PC-9 (cell line): ENCODE measurements around the gene SDK1. TPM values are rescaled to one million over a fixed set of nuclear protein-coding genes. Genes with fewer than 3 reads are reported as not detected.

Experiments
- BruUV-seq: library from RNA; stranded (reverse); fragments of 400-500 nt; replicated peaks from 2 replicates; lab custom pipeline; 2021; lab: Mats Ljungman, UMichigan
- CTCF ChIA-PET: fragments of 300-600 bp; sonication (Branson Sonifier 250); formaldehyde crosslinking; loops from one replicate; lab custom pipeline; 2022; ENCODE audit warnings: antibody characterized with exemption; lab: Charles Lee
- POLR2A ChIA-PET: fragments of 300-600 bp; sonication (Branson Sonifier 250); formaldehyde crosslinking; loops from one replicate; lab custom pipeline; 2022; ENCODE audit warnings: antibody characterized with exemption; ENCODE audit not compliant: unreplicated experiment; lab: Charles Lee
- DNase-seq, 2 experiments: peaks; one replicate each; pipeline versions ENCODE4 v3.0.0 to v3.0.0-alpha.2; 2015 to 2022; ENCODE audit warnings: mixed read lengths in 1 of 2
- H2AFZ ChIP-seq: fragments of 200-600 bp; sonication (generic); 2 replicates; pipeline ENCODE4 v1.8.1; 2017; ENCODE audit warnings: antibody characterized with exemption
- H3F3A ChIP-seq: fragments of 200-600 bp; sonication (generic); 2 replicates; pipeline ENCODE4 v1.8.1; 2017; ENCODE audit warnings: antibody characterized with exemption, mild to moderate bottlenecking, low read depth; ENCODE audit not compliant: insufficient read depth
- H3K27ac ChIP-seq: fragments of 200-600 bp; sonication (generic); 2 replicates; pipeline ENCODE4 v1.6.1; 2016; ENCODE audit warnings: mixed run types
- H3K27me3 ChIP-seq: fragments of 200-600 bp; sonication (generic); 2 replicates; pipeline ENCODE4 v1.6.1; 2016; ENCODE audit warnings: low read depth, mixed run types; ENCODE audit not compliant: insufficient read depth
- H3K36me3 ChIP-seq: fragments of 200-600 bp; sonication (generic); 2 replicates; pipeline ENCODE4 v1.6.1; 2016; ENCODE audit warnings: low read depth, mixed run types
- H3K4me1 ChIP-seq: fragments of 200-600 bp; sonication (generic); replicated peaks from 2 replicates; pipeline ENCODE4 v1.6.1; 2016; ENCODE audit warnings: mixed run types; ENCODE audit not compliant: insufficient read depth
- H3K4me2 ChIP-seq: fragments of 200-600 bp; sonication (generic); 2 replicates; pipeline ENCODE4 v1.6.1; 2017; ENCODE audit warnings: mixed run types
- H3K4me3 ChIP-seq: fragments of 200-600 bp; sonication (generic); 2 replicates; pipeline ENCODE4 v1.6.1; 2016; ENCODE audit warnings: mixed run types
- H3K79me2 ChIP-seq: fragments of 200-600 bp; sonication (generic); 2 replicates; pipeline ENCODE4 v1.6.1; 2017; ENCODE audit warnings: low read depth, mixed run types
- H3K9me2 ChIP-seq: fragments of 200-600 bp; sonication (generic); 2 replicates; pipeline ENCODE4 v1.8.1; 2017; ENCODE audit warnings: mild to moderate bottlenecking; ENCODE audit not compliant: insufficient read depth
- H3K9me3 ChIP-seq: fragments of 200-600 bp; sonication (generic); 2 replicates; pipeline ENCODE4 v1.8.1; 2016; ENCODE audit warnings: low read depth; ENCODE audit not compliant: insufficient read depth
- H4K20me1 ChIP-seq: fragments of 200-600 bp; sonication (generic); 2 replicates; pipeline ENCODE4 v1.8.1; 2017; ENCODE audit not compliant: insufficient read depth
- EZH2 ChIP-seq: fragments of 200-600 bp; sonication (generic); IDR thresholded peaks from 2 replicates; pipeline ENCODE4 v1.8.0; 2017; ENCODE audit warnings: antibody characterized with exemption, low read depth
- intact Hi-C: fragments of 100-400 bp; cut with micrococcal nuclease; formaldehyde crosslinking; loops from one replicate; pipeline ENCODE4 v1.10.0; 2022; ENCODE audit not compliant: unreplicated experiment
- total RNA-seq: library from RNA; stranded (reverse); gene quantifications from 2 replicates; pipeline ENCODE4 v1.2.3, GENCODE V29; 2021
- TF ChIP-seq, protein P1 (sequence below): fragments of 200-600 bp; sonication (generic); conservative IDR thresholded peaks from 2 replicates; pipeline ENCODE4 v1.6.1; 2017; ENCODE audit warnings: mixed run types, antibody characterized with exemption, mild to moderate bottlenecking, moderate library complexity

SDK1 gene
- total RNA-seq, 1 experiment from 2014 or later, result not detected

DNA sequence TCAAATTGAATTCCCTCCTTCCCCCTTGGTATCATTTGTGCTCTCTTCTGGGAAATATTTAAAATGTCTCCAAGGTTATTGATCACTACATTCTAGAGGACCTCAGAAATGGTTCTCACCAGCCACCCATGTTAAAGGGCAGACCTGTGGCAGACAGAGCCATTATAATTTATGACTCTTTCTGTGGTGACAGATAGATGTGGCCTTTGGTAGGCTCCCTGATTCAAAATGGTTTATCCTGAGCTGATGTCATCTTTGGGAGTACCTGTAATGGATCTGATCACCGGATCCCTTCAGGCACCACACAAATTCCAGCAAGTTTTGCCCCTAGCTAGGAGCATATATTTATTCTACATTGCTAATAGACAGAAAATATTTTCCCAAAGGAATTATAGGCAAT is 267.5 kb downstream of the SDK1 start:
- no TSS peak for BruUV-seq
- Histone ChIP-seq H3K9me2 (no peaks in the 10 kb centered on the region), H2AFZ (no peak overlapping the region), H3K9me3 (no peaks in the 10 kb centered on the region; the same call in 1 of the 2 replicates), H3K27ac (no peak overlapping the region), H4K20me1 (no peaks in the 10 kb centered on the region), H3K4me1 (no peaks in the 10 kb centered on the region), H3K36me3 (no peaks in the 10 kb centered on the region), H3K4me2 (no peak overlapping the region), H3K27me3 (peaks cover 80% of the 10 kb centered on the region), H3K79me2 (no peaks in the 10 kb centered on the region), H3K4me3 (no peak overlapping the region), H3F3A (no peaks in the 10 kb centered on the region)
- DNase-seq, result no peak
- TF ChIP-seq EZH2, result no peak
- TF ChIP-seq, protein P1, sequence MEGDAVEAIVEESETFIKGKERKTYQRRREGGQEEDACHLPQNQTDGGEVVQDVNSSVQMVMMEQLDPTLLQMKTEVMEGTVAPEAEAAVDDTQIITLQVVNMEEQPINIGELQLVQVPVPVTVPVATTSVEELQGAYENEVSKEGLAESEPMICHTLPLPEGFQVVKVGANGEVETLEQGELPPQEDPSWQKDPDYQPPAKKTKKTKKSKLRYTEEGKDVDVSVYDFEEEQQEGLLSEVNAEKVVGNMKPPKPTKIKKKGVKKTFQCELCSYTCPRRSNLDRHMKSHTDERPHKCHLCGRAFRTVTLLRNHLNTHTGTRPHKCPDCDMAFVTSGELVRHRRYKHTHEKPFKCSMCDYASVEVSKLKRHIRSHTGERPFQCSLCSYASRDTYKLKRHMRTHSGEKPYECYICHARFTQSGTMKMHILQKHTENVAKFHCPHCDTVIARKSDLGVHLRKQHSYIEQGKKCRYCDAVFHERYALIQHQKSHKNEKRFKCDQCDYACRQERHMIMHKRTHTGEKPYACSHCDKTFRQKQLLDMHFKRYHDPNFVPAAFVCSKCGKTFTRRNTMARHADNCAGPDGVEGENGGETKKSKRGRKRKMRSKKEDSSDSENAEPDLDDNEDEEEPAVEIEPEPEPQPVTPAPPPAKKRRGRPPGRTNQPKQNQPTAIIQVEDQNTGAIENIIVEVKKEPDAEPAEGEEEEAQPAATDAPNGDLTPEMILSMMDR, result no peak
- intact Hi-C loops, result no loop called here
- POLR2A ChIA-PET, result no interaction called here
- CTCF ChIA-PET, result no interaction called here

DNA sequence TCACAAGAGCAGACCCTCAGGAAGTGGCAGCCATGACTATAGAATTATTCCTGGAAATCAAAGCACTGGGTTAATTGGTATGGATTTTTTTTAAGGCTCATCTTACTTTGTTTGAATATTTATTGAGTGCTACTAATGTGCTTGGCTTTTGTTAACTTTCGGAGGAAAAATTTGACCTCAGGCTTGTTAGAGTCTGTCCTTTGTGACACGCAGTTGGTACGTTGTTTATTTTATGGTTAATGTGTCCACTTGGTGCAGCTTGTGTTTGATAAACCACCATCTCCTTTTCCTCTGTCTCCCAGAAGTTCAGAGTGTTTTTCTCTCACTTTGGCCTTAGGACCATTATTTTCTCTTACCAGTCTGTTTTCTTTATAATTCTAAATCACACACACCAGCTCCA is 268.6 kb downstream of the SDK1 start:
- CTCF ChIA-PET, result no interaction called here
- no peaks in the 10 kb centered on the region for H3K9me2 ChIP-seq
- H3K4me2 ChIP-seq, result no peak overlapping the region
- intact Hi-C loops, result no loop called here
- no peaks in the 10 kb centered on the region for H3K36me3 ChIP-seq
- H4K20me1 ChIP-seq, result no peaks in the 10 kb centered on the region
- BruUV-seq, result no TSS peak
- no peaks in the 10 kb centered on the region for H3F3A ChIP-seq
- POLR2A ChIA-PET, result no interaction called here
- no peak overlapping the region for H3K4me3 ChIP-seq
- H3K9me3 ChIP-seq, result no peaks in the 10 kb centered on the region; the same call in 1 of the 2 replicates
- H3K27me3 ChIP-seq, result peaks cover 90% of the 10 kb centered on the region
- no peak for DNase-seq
- H3K79me2 ChIP-seq, result no peaks in the 10 kb centered on the region
- H3K27ac ChIP-seq, result no peak overlapping the region
- H2AFZ ChIP-seq, result no peak overlapping the region
- H3K4me1 ChIP-seq, result no peaks in the 10 kb centered on the region
- TF ChIP-seq EZH2, result no peak
- TF ChIP-seq, protein P1, result no peak

DNA sequence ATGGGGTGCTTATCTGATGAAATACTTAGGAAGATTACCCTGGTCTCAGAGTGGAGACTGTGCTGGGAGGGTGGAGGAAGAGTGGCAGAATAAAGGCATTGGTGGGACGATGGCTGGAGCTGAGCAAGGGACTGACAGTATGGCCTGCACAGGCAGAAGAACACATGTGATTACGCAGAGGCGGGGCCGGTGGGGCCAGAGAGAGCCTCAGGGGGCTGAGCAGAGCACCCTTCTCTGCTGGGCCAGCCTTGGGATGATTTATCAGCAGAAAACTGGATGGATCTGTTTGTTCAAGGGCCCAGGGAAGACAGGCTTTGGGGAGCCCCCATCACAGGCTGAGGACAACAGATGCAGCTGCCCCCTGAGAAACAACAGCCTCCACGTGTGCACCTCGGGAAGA is 272.1 kb downstream of the SDK1 start:
- Histone ChIP-seq H3K27me3 (peaks cover 95% of the 10 kb centered on the region), H3K9me3 (no peaks in the 10 kb centered on the region; the same call in 1 of the 2 replicates), H4K20me1 (peaks cover 6% of the 10 kb centered on the region; the same call in 1 of the 2 replicates), H3K9me2 (no peaks in the 10 kb centered on the region), H3K4me3 (no peak overlapping the region), H3K4me2 (no peak overlapping the region), H3K79me2 (no peaks in the 10 kb centered on the region), H3K36me3 (no peaks in the 10 kb centered on the region), H3F3A (no peaks in the 10 kb centered on the region), H2AFZ (no peak overlapping the region), H3K4me1 (no peaks in the 10 kb centered on the region), H3K27ac (no peak overlapping the region)
- POLR2A ChIA-PET, result no interaction called here
- no TSS peak for BruUV-seq
- no peak for DNase-seq
- TF ChIP-seq, protein P1, result no peak
- no peak for TF ChIP-seq EZH2
- intact Hi-C loops, result no loop called here
- CTCF ChIA-PET, result no interaction called here
